GM23338 (cell line): ENCODE data around the gene GSN. TPM values are rescaled to one million over a fixed set of nuclear protein-coding genes. Genes with fewer than 3 reads are reported as not detected.

Source experiments
- ATAC-seq: fragments of 200-7000 bp; cut with Tn5 transposase; 3 replicates; pipeline ENCODE4 v1.9.1; 2020
- DNase-seq: peaks from one replicate; pipeline ENCODE4 v3.0.0-alpha.2; 2015; ENCODE audit warnings: low spot score
- H2AFZ ChIP-seq: fragments of 200-600 bp; sonication (generic); 2 replicates; pipeline ENCODE4 v1.8.0; 2016; ENCODE audit warnings: antibody characterized with exemption, mild to moderate bottlenecking, moderate library complexity
- H3F3A ChIP-seq: fragments of 200-600 bp; sonication (generic); replicated peaks from 2 replicates; pipeline ENCODE4 v1.8.0; 2017; ENCODE audit warnings: antibody characterized with exemption, mixed run types, low read depth
- H3K27ac ChIP-seq: fragments of 200-600 bp; sonication (generic); 2 replicates; pipeline ENCODE4 v1.6.1; 2016; ENCODE audit warnings: low read depth
- H3K27me3 ChIP-seq: fragments of 200-600 bp; sonication (generic); 2 replicates; pipeline ENCODE4 v1.8.0; 2016; ENCODE audit warnings: mild to moderate bottlenecking, mixed run types, moderate library complexity; ENCODE audit not compliant: insufficient read depth
- H3K36me3 ChIP-seq: fragments of 200-600 bp; sonication (generic); 2 replicates; pipeline ENCODE4 v1.8.0; 2016; ENCODE audit warnings: mild to moderate bottlenecking; ENCODE audit not compliant: insufficient read depth
- H3K4me1 ChIP-seq: fragments of 200-600 bp; sonication (generic); 2 replicates; pipeline ENCODE4 v1.8.0; 2016; ENCODE audit warnings: mild to moderate bottlenecking, moderate library complexity; ENCODE audit not compliant: insufficient read depth
- H3K4me2 ChIP-seq: fragments of 200-600 bp; sonication (generic); 2 replicates; pipeline ENCODE4 v1.7.1; 2017; ENCODE audit warnings: mixed run types
- H3K4me3 ChIP-seq: fragments of 200-600 bp; sonication (generic); 2 replicates; pipeline ENCODE4 v1.6.1; 2016; ENCODE audit warnings: mixed run types
- H3K79me2 ChIP-seq: fragments of 200-600 bp; sonication (generic); replicated peaks from 2 replicates; pipeline ENCODE4 v1.8.0; 2017; ENCODE audit warnings: mild to moderate bottlenecking; ENCODE audit not compliant: insufficient read depth
- H3K9me2 ChIP-seq: fragments of 200-600 bp; sonication (generic); 2 replicates; pipeline ENCODE4 v1.8.0; 2017; ENCODE audit not compliant: insufficient read depth
- H4K20me1 ChIP-seq: fragments of 200-600 bp; sonication (generic); replicated peaks from 2 replicates; pipeline ENCODE4 v1.8.0; 2017; ENCODE audit warnings: mild to moderate bottlenecking; ENCODE audit not compliant: insufficient read depth
- H3K27ac Mint-ChIP-seq: 2 replicates; pipeline ENCODE4 v1.8.0; 2020; ENCODE audit warnings: inconsistent platforms, mild to moderate bottlenecking, moderate library complexity, mixed read lengths
- H3K27me3 Mint-ChIP-seq: 3 replicates; pipeline ENCODE4 v1.8.0; 2022; ENCODE audit warnings: low read depth, mild to moderate bottlenecking, moderate library complexity, mixed read lengths, inconsistent platforms; ENCODE audit not compliant: insufficient read depth, poor library complexity
- H3K36me3 Mint-ChIP-seq: 3 replicates; pipeline ENCODE4 v1.8.0; 2021; ENCODE audit warnings: low read depth, mild to moderate bottlenecking, inconsistent platforms, moderate library complexity, mixed read lengths
- H3K4me1 Mint-ChIP-seq: 3 replicates; pipeline ENCODE4 v1.8.0; 2020; ENCODE audit warnings: mild to moderate bottlenecking, inconsistent platforms, mixed read lengths
- H3K4me3 Mint-ChIP-seq: 3 replicates; pipeline ENCODE4 v1.8.0; 2021; ENCODE audit warnings: moderate library complexity, mild to moderate bottlenecking, inconsistent platforms, mixed read lengths
- H3K9me3 Mint-ChIP-seq: 3 replicates; pipeline ENCODE4 v1.8.0; 2020; ENCODE audit warnings: moderate library complexity, mild to moderate bottlenecking, inconsistent platforms, mixed read lengths
- CREB1 ChIP-seq: fragments of 250-450 bp; sonication (Bioruptor Pico); IDR thresholded peaks from 2 replicates; pipeline ENCODE4 v1.5.0; 2020; ENCODE audit warnings: low read depth, mild to moderate bottlenecking, moderate library complexity
- CTCF ChIP-seq, 2 experiments: fragments of 200-600 bp in 1 of 2; sonication (generic) in 1 of 2; conservative IDR thresholded peaks; 2 replicates each; pipeline versions ENCODE4 v1.5.1 to v1.6.1; 2016 to 2017; ENCODE audit warnings: antibody characterized with exemption in 2 of 2, low read depth in 2 of 2, mild to moderate bottlenecking in 2 of 2, moderate library complexity in 1 of 2
- EZH2 ChIP-seq: fragments of 200-600 bp; sonication (generic); IDR thresholded peaks from one replicate; pipeline ENCODE4 v1.8.0; 2017; ENCODE audit warnings: antibody characterized with exemption, mild to moderate bottlenecking, low read depth; ENCODE audit not compliant: unreplicated experiment
- JUNB ChIP-seq: IDR thresholded peaks from one replicate; pipeline ENCODE4 v1.6.1; 2016; ENCODE audit warnings: antibody characterized with exemption; ENCODE audit not compliant: unreplicated experiment
- NANOG ChIP-seq: IDR thresholded peaks from 2 replicates; pipeline ENCODE4 v1.6.1; 2016; ENCODE audit warnings: antibody characterized with exemption, borderline replicate concordance
- POLR2AphosphoS5 ChIP-seq: IDR thresholded peaks from 2 replicates; pipeline ENCODE4 v1.6.1; 2016; ENCODE audit warnings: antibody characterized with exemption, low read depth
- STAT1 ChIP-seq: IDR thresholded peaks from one replicate; pipeline ENCODE4 v1.6.1; 2016; ENCODE audit warnings: antibody characterized with exemption; ENCODE audit not compliant: unreplicated experiment
- ZNF114 ChIP-seq: fragments of 250-450 bp; sonication (Bioruptor Pico); IDR thresholded peaks from 2 replicates; pipeline ENCODE4 v1.5.0; 2020; ENCODE audit warnings: mild to moderate bottlenecking, moderate library complexity
- ZNF331 ChIP-seq: fragments of 250-450 bp; sonication (Bioruptor Pico); IDR thresholded peaks from 2 replicates; pipeline ENCODE4 v1.5.0; 2020; ENCODE audit warnings: low read depth, mild to moderate bottlenecking, moderate library complexity
- polyA plus RNA-seq: library from polyadenylated mRNA; unstranded; fragments of >200 nt; fragmentation: Nextera tagmentation; extraction: Ambion mirVana; gene quantifications from 2 replicates; pipeline ENCODE4 v1.2.1, GENCODE V29; 2016
- total RNA-seq: library from RNA; depleted of rRNA; stranded (reverse); fragments of >200 nt; shearing (Covaris generic); gene quantifications from 2 replicates; pipeline ENCODE4 v1.2.3, GENCODE V29; 2014
- TF ChIP-seq, protein P1 (sequence below): IDR thresholded peaks from 2 replicates; pipeline ENCODE4 v1.6.1; 2016; ENCODE audit warnings: antibody characterized with exemption
- TF ChIP-seq, protein P2 (sequence below): IDR thresholded peaks from one replicate; pipeline ENCODE4 v1.6.1; 2018; ENCODE audit warnings: antibody characterized with exemption; ENCODE audit not compliant: unreplicated experiment
- TF ChIP-seq, protein P3 (sequence below): fragments of 250-450 bp; sonication (Bioruptor Pico); IDR thresholded peaks from 2 replicates; pipeline ENCODE4 v1.5.0; 2020; ENCODE audit warnings: mild to moderate bottlenecking, moderate library complexity

Gene GSN
- total and polyA plus RNA-seq, 2 experiments from 2014 or later: 30.2 to 85.7 TPM

GRCh38 chr9:121336665-121337064, 68.7 kb downstream of the GSN start:
- no peaks in the 10 kb centered on the region for H3K9me2 ChIP-seq
- H2AFZ ChIP-seq: no peak overlapping the region
- no peaks in the 10 kb centered on the region for H3K27me3 ChIP-seq
- no peak overlapping the region for H3K27ac ChIP-seq
- no peak for DNase-seq
- H3K4me1 ChIP-seq: no peaks in the 10 kb centered on the region
- Mint-ChIP-seq H3K27ac (no peak overlapping the region), H3K9me3 (no peaks in the 10 kb centered on the region), H3K27me3 (peaks cover 2% of the 10 kb centered on the region), H3K36me3 (no peaks in the 10 kb centered on the region), H3K4me3 (no peak overlapping the region), H3K4me1 (no peaks in the 10 kb centered on the region)
- H3K4me2 ChIP-seq: no peak overlapping the region
- no peaks in the 10 kb centered on the region for H3K79me2 ChIP-seq
- H3F3A ChIP-seq: no peaks in the 10 kb centered on the region
- TF ChIP-seq, protein P1, sequence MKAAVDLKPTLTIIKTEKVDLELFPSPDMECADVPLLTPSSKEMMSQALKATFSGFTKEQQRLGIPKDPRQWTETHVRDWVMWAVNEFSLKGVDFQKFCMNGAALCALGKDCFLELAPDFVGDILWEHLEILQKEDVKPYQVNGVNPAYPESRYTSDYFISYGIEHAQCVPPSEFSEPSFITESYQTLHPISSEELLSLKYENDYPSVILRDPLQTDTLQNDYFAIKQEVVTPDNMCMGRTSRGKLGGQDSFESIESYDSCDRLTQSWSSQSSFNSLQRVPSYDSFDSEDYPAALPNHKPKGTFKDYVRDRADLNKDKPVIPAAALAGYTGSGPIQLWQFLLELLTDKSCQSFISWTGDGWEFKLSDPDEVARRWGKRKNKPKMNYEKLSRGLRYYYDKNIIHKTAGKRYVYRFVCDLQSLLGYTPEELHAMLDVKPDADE: no peak
- TF ChIP-seq NANOG (no peak), ZNF331 (CRISPR knock-in tag) (no peak), STAT1 (no peak), CTCF (conservative IDR thresholded peaks at IDR 0.05; ENCODE audit: low read depth in 2 of 2) (no peak), POLR2AphosphoS5 (no peak), CREB1 (CRISPR knock-in tag) (no peak), EZH2 (no peak), ZNF114 (CRISPR knock-in tag) (no peak), JUNB (no peak)
- TF ChIP-seq, protein P2, sequence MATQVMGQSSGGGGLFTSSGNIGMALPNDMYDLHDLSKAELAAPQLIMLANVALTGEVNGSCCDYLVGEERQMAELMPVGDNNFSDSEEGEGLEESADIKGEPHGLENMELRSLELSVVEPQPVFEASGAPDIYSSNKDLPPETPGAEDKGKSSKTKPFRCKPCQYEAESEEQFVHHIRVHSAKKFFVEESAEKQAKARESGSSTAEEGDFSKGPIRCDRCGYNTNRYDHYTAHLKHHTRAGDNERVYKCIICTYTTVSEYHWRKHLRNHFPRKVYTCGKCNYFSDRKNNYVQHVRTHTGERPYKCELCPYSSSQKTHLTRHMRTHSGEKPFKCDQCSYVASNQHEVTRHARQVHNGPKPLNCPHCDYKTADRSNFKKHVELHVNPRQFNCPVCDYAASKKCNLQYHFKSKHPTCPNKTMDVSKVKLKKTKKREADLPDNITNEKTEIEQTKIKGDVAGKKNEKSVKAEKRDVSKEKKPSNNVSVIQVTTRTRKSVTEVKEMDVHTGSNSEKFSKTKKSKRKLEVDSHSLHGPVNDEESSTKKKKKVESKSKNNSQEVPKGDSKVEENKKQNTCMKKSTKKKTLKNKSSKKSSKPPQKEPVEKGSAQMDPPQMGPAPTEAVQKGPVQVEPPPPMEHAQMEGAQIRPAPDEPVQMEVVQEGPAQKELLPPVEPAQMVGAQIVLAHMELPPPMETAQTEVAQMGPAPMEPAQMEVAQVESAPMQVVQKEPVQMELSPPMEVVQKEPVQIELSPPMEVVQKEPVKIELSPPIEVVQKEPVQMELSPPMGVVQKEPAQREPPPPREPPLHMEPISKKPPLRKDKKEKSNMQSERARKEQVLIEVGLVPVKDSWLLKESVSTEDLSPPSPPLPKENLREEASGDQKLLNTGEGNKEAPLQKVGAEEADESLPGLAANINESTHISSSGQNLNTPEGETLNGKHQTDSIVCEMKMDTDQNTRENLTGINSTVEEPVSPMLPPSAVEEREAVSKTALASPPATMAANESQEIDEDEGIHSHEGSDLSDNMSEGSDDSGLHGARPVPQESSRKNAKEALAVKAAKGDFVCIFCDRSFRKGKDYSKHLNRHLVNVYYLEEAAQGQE: no peak
- TF ChIP-seq, protein P3, sequence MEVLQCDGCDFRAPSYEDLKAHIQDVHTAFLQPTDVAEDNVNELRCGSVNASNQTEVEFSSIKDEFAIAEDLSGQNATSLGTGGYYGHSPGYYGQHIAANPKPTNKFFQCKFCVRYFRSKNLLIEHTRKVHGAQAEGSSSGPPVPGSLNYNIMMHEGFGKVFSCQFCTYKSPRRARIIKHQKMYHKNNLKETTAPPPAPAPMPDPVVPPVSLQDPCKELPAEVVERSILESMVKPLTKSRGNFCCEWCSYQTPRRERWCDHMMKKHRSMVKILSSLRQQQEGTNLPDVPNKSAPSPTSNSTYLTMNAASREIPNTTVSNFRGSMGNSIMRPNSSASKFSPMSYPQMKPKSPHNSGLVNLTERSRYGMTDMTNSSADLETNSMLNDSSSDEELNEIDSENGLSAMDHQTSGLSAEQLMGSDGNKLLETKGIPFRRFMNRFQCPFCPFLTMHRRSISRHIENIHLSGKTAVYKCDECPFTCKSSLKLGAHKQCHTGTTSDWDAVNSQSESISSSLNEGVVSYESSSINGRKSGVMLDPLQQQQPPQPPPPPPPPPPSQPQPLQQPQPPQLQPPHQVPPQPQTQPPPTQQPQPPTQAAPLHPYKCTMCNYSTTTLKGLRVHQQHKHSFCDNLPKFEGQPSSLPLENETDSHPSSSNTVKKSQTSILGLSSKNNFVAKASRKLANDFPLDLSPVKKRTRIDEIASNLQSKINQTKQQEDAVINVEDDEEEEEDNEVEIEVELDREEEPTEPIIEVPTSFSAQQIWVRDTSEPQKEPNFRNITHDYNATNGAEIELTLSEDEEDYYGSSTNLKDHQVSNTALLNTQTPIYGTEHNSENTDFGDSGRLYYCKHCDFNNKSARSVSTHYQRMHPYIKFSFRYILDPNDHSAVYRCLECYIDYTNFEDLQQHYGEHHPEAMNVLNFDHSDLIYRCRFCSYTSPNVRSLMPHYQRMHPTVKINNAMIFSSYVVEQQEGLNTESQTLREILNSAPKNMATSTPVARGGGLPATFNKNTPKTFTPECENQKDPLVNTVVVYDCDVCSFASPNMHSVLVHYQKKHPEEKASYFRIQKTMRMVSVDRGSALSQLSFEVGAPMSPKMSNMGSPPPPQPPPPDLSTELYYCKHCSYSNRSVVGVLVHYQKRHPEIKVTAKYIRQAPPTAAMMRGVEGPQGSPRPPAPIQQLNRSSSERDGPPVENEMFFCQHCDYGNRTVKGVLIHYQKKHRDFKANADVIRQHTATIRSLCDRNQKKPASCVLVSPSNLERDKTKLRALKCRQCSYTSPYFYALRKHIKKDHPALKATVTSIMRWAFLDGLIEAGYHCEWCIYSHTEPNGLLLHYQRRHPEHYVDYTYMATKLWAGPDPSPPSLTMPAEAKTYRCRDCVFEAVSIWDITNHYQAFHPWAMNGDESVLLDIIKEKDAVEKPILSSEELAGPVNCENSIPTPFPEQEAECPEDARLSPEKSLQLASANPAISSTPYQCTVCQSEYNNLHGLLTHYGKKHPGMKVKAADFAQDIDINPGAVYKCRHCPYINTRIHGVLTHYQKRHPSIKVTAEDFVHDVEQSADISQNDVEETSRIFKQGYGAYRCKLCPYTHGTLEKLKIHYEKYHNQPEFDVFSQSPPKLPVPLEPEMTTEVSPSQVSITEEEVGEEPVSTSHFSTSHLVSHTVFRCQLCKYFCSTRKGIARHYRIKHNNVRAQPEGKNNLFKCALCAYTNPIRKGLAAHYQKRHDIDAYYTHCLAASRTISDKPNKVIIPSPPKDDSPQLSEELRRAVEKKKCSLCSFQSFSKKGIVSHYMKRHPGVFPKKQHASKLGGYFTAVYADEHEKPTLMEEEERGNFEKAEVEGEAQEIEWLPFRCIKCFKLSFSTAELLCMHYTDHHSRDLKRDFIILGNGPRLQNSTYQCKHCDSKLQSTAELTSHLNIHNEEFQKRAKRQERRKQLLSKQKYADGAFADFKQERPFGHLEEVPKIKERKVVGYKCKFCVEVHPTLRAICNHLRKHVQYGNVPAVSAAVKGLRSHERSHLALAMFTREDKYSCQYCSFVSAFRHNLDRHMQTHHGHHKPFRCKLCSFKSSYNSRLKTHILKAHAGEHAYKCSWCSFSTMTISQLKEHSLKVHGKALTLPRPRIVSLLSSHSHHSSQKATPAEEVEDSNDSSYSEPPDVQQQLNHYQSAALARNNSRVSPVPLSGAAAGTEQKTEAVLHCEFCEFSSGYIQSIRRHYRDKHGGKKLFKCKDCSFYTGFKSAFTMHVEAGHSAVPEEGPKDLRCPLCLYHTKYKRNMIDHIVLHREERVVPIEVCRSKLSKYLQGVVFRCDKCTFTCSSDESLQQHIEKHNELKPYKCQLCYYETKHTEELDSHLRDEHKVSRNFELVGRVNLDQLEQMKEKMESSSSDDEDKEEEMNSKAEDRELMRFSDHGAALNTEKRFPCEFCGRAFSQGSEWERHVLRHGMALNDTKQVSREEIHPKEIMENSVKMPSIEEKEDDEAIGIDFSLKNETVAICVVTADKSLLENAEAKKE (CRISPR knock-in tag): no peak
- no peaks in the 10 kb centered on the region; the same call in 1 of the 2 replicates for H3K36me3 ChIP-seq
- H3K4me3 ChIP-seq: no peak overlapping the region
- no peaks in the 10 kb centered on the region for H4K20me1 ChIP-seq
- ATAC-seq: no peak
